ENCODE results near the gene C20orf204. TPM values are rescaled to one million over a fixed set of nuclear protein-coding genes. Genes with fewer than 3 reads are reported as not detected.

The C20orf204 gene
- total and polyA plus RNA-seq, 2 of the 8 experiments (the other 6 are each of a cell fraction or from before 2014, with no cell fraction given), result 0.39 to 0.52 TPM

DNA sequence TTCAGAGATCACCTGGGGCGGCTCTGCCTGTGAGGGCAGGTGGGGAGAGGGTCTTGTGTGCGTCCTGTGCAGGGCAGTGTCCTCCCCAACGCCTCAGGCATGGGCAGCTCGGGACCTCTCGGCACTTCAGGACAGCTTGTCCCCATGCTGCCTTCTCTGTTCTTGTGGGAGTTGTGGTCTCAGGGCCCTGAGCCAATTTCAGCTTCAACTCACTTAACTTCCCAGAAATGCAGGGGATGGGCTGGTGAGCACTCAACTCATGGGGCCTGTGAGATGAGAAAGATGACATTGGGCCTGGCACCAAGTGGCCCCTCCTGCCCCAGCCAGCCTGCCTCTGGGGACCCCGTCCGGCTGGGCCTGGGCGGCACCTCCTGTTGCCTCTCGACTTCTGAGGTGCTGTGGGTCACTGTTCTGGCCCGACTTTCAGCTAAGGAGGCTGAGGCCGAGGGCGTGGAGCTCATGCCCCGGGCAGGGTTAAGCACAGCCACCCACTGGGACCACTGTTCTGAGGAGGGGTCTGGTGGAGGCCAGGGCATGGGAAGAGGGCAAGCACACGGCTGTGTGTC, 36.6 kb downstream of the C20orf204 start:
- Histone ChIP-seq H3K23ac (ENCODE audit: insufficient read length) (no peak overlapping the region), H3K27me3 (replicated peaks in 1 of 4; ENCODE audit: control insufficient read depth in 3 of 4, extremely low read depth in 1 of 4, insufficient read depth in 3 of 4, low read length in 3 of 4) (no peaks in the 10 kb centered on the region), H2BK20ac (ENCODE audit: low read length) (no peak overlapping the region), H4K8ac (ENCODE audit: extremely low read depth, insufficient read depth, low read length) (no peak overlapping the region), H2AFZ (ENCODE audit: low read length) (no peak overlapping the region), H3K56ac (replicated peaks; ENCODE audit: insufficient read length, low read depth, low read length) (no peak overlapping the region), H2BK12ac (ENCODE audit: low read depth, low read length) (no peak overlapping the region), H3K27ac (ENCODE audit: low read depth, low read length) (no peak overlapping the region; the same call in 1 of the 2 replicates), H3K9ac (replicated peaks in 1 of 4; ENCODE audit: extremely low read depth in 1 of 4, low read depth in 3 of 4, low read length in 3 of 4) (no peak overlapping the region), H3K9me3 (ENCODE audit: insufficient read depth in 2 of 2, low read depth in 1 of 2, low read length in 1 of 2) (no peaks in the 10 kb centered on the region), H2BK5ac (ENCODE audit: low read depth, low read length) (no peak overlapping the region), H4K91ac (replicated peaks; ENCODE audit: insufficient read length, low read length) (no peak overlapping the region), H4K20me1 (replicated peaks in 1 of 2; ENCODE audit: control insufficient read depth in 1 of 2, insufficient read depth in 2 of 2, low read length in 2 of 2) (peaks cover 0 to 8% of the 10 kb centered on the region in 2 experiments), H3K18ac (ENCODE audit: extremely low read depth, low read length) (no peak overlapping the region), H2BK120ac (replicated peaks; ENCODE audit: low read depth, low read length) (no peak overlapping the region), H3K4me3 (ENCODE audit: extremely low read depth in 1 of 4, insufficient read depth in 2 of 4, low read depth in 3 of 4, low read length in 4 of 4) (no peak overlapping the region), H2AK5ac (ENCODE audit: low read depth, low read length) (no peak overlapping the region), H3K4ac (replicated peaks; ENCODE audit: insufficient read length, low read depth, low read length) (no peak overlapping the region), H3K79me2 (ENCODE audit: control insufficient read depth in 1 of 2, insufficient read depth in 2 of 2, low read length in 2 of 2) (no peaks in the 10 kb centered on the region), H4K5ac (ENCODE audit: insufficient read length, low read depth, low read length) (no peak overlapping the region), H3K23me2 (ENCODE audit: low read depth, low read length) (no peaks in the 10 kb centered on the region), H3K36me3 (ENCODE audit: control insufficient read depth in 2 of 4, insufficient read depth in 4 of 4, low read length in 3 of 4) (peaks cover 0 to 8% (median 3%) of the 10 kb centered on the region in 4 experiments; a peak in 3 of 8 replicates), H3K79me1 (ENCODE audit: low read depth, low read length) (0 out of 2 replicates have a peak, but pooled peaks cover 3% of the 10 kb centered on the region), H3K4me1 (replicated peaks in 1 of 4; ENCODE audit: control insufficient read depth in 3 of 4, insufficient read depth in 4 of 4, low read length in 3 of 4) (peaks cover 0 to 10% (median under 1%) of the 10 kb centered on the region in 4 experiments; a peak in 2 of 7 replicates), H2BK15ac (ENCODE audit: low read length) (no peak overlapping the region), H3K14ac (ENCODE audit: insufficient read length) (no peak overlapping the region), H3K4me2 (ENCODE audit: insufficient read depth in 1 of 2, low read depth in 2 of 2, low read length in 2 of 2) (no peak overlapping the region)
- ChIA-PET POLR2A (ENCODE audit: partially characterized antibody) (interaction anchor here (0.7 to 2.0 kb wide), 4 partner anchors 10 to 33 kb away, joined by 3 to 5 read pairs (median 4); partner anchors contain the start of gene TCEA2), CTCF (ENCODE audit: partially characterized antibody) (interaction anchor here (0.8 to 1.6 kb wide), 6 partner anchors 10 to 48 kb away, joined by 3 to 6 read pairs (median 4); no protein-coding TSS in a partner anchor)
- DNase-seq (ENCODE audit: low read depth in 1 of 2, low spot score in 2 of 2) (no peak), FAIRE-seq (no peak)
- 86% methylated on average over 14 of the region's 14 CpGs; no CpG with 5 or more reads in 1 of the 2 experiments for WGBS, 2 experiments (ENCODE audit: extremely low coverage in 1 of 2, insufficient coverage in 1 of 2, insufficient read length in 1 of 2, insufficient replicate concordance in 2 of 2, low coverage in 1 of 2, low lambda C conversion rate in 2 of 2, missing lambda C conversion rate in 1 of 2)
- TF ChIP-seq, protein P1, sequence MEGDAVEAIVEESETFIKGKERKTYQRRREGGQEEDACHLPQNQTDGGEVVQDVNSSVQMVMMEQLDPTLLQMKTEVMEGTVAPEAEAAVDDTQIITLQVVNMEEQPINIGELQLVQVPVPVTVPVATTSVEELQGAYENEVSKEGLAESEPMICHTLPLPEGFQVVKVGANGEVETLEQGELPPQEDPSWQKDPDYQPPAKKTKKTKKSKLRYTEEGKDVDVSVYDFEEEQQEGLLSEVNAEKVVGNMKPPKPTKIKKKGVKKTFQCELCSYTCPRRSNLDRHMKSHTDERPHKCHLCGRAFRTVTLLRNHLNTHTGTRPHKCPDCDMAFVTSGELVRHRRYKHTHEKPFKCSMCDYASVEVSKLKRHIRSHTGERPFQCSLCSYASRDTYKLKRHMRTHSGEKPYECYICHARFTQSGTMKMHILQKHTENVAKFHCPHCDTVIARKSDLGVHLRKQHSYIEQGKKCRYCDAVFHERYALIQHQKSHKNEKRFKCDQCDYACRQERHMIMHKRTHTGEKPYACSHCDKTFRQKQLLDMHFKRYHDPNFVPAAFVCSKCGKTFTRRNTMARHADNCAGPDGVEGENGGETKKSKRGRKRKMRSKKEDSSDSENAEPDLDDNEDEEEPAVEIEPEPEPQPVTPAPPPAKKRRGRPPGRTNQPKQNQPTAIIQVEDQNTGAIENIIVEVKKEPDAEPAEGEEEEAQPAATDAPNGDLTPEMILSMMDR (IDR thresholded peaks at IDR 0.05; ENCODE audit: control extremely low read depth in 1 of 3, insufficient read depth in 1 of 3, low read depth in 1 of 3, low read length in 3 of 3), result no peak
- TF ChIP-seq EP300 (IDR thresholded peaks at IDR 0.05; ENCODE audit: borderline replicate concordance in 1 of 2, low read depth in 2 of 2, low read length in 2 of 2) (no peak), RBBP5 (IDR thresholded peaks at IDR 0.05; ENCODE audit: borderline replicate concordance, low read depth, low read length) (no peak), CEBPB (IDR thresholded peaks at IDR 0.05; ENCODE audit: low read depth, low read length) (no peak), SUZ12 (IDR thresholded peaks at IDR 0.05; ENCODE audit: low read length) (no peak), FOSL1 (IDR thresholded peaks at IDR 0.05; ENCODE audit: insufficient read depth, low read depth, low read length) (no peak), POU5F1 (IDR thresholded peaks at IDR 0.05; ENCODE audit: low read depth, low read length) (no peak), TAF1 (IDR thresholded peaks at IDR 0.05; ENCODE audit: low read depth, low read length) (no peak), NRF1 (IDR thresholded peaks at IDR 0.05; ENCODE audit: low read depth, low read length) (no peak), KDM4A (IDR thresholded peaks at IDR 0.05; ENCODE audit: low read depth, low read length, severe bottlenecking) (no peak)
